SK-N-MC (cell line): ENCODE measurements around the gene ITGAD.

Source experiments
- EZH2 ChIP-seq: fragments of 200-600 bp; sonication (generic); IDR thresholded peaks from one replicate; pipeline ENCODE4 v1.6.1; 2017; ENCODE audit warnings: antibody characterized with exemption
- POLR2AphosphoS5 ChIP-seq: IDR thresholded peaks from 2 replicates; pipeline ENCODE4 v1.6.1; 2012; ENCODE audit warnings: mild to moderate bottlenecking, low read depth, low read length, borderline replicate concordance

- TF ChIP-seq POLR2AphosphoS5 (no peak), EZH2 (no peak)
Observed at GRCh38 chr16:31439519-31439918, 46.4 kb downstream of the ITGAD start.
